ENCODE measurements around the gene UBE2C. TPM values are rescaled to one million over a fixed set of nuclear protein-coding genes. Genes with fewer than 3 reads are reported as not detected.

Gene UBE2C
- total and polyA plus RNA-seq, 2 of the 8 experiments (the other 6 are each of a cell fraction or from before 2014, with no cell fraction given) = 243 to 326 TPM

Small RNA genes lying within 50 kb of the gene (small RNA-seq; reads per million reads assigned to genes)
- gene RNU6ATAC38P (ENCODE audit: insufficient read depth) = not detected

Other genes with a start within 250 kb of the UBE2C start
- not detected in 2 replicates for gene WFDC8, start 233.4 kb upstream of the UBE2C start, total RNA-seq (2021; fragmentation: NEBNext Ultra II Directional; extraction: Animal tissue kit (Norgen Biotek cat#: 25700))
- gene WFDC8, start 233.4 kb upstream of the UBE2C start, polyA plus RNA-seq (2011; rRNA removed) = not detected in 2 replicates
- gene WFDC10A, start 182.9 kb upstream of the UBE2C start, total RNA-seq (2021; fragmentation: NEBNext Ultra II Directional; extraction: Animal tissue kit (Norgen Biotek cat#: 25700)) = not detected in 2 replicates
- gene WFDC10A, start 182.9 kb upstream of the UBE2C start, polyA plus RNA-seq (2011; rRNA removed) = not detected in 2 replicates
- not detected in 2 replicates for gene WFDC9, start 181.4 kb upstream of the UBE2C start, total RNA-seq (2021; fragmentation: NEBNext Ultra II Directional; extraction: Animal tissue kit (Norgen Biotek cat#: 25700))
- not detected in 2 replicates for gene WFDC9, start 181.4 kb upstream of the UBE2C start, polyA plus RNA-seq (2011; rRNA removed)
- not detected in 2 replicates for gene WFDC11, start 142.4 kb upstream of the UBE2C start, total RNA-seq (2021; fragmentation: NEBNext Ultra II Directional; extraction: Animal tissue kit (Norgen Biotek cat#: 25700))
- not detected in 2 replicates for gene WFDC11, start 142.4 kb upstream of the UBE2C start, polyA plus RNA-seq (2011; rRNA removed)
- not detected in 2 replicates for gene WFDC13, start 110.6 kb upstream of the UBE2C start, total RNA-seq (2021; fragmentation: NEBNext Ultra II Directional; extraction: Animal tissue kit (Norgen Biotek cat#: 25700))
- not detected in 2 replicates for gene WFDC13, start 110.6 kb upstream of the UBE2C start, polyA plus RNA-seq (2011; rRNA removed)
- 0.54 TPM in 1 of 2 replicates, not detected in the other for gene WFDC10B, start 107.6 kb upstream of the UBE2C start, total RNA-seq (2021; fragmentation: NEBNext Ultra II Directional; extraction: Animal tissue kit (Norgen Biotek cat#: 25700))
- gene WFDC10B, start 107.6 kb upstream of the UBE2C start, polyA plus RNA-seq (2011; rRNA removed) = 0.21 and 0.36 TPM in 2 replicates
- not detected in 2 replicates for gene SPINT4, start 90.3 kb upstream of the UBE2C start, total RNA-seq (2021; fragmentation: NEBNext Ultra II Directional; extraction: Animal tissue kit (Norgen Biotek cat#: 25700))
- gene SPINT4, start 90.3 kb upstream of the UBE2C start, polyA plus RNA-seq (2011; rRNA removed) = not detected in 2 replicates
- gene WFDC3, start 20.8 kb upstream of the UBE2C start, total RNA-seq (2021; fragmentation: NEBNext Ultra II Directional; extraction: Animal tissue kit (Norgen Biotek cat#: 25700)) = 0.50 TPM in 1 of 2 replicates, not detected in the other
- gene WFDC3, start 20.8 kb upstream of the UBE2C start, polyA plus RNA-seq (2011; rRNA removed) = 0.11 and 0.60 TPM in 2 replicates
- 38.4 and 41.9 TPM in 2 replicates for gene DNTTIP1, start 20.7 kb upstream of the UBE2C start, total RNA-seq (2021; fragmentation: NEBNext Ultra II Directional; extraction: Animal tissue kit (Norgen Biotek cat#: 25700))
- gene DNTTIP1, start 20.7 kb upstream of the UBE2C start, polyA plus RNA-seq (2011; rRNA removed) = 32.6 and 34.9 TPM in 2 replicates
- 3.6 and 5.7 TPM in 2 replicates for gene TNNC2, start 14.7 kb downstream of the UBE2C start, total RNA-seq (2021; fragmentation: NEBNext Ultra II Directional; extraction: Animal tissue kit (Norgen Biotek cat#: 25700))
- 7.6 and 10.4 TPM in 2 replicates for gene TNNC2, start 14.7 kb downstream of the UBE2C start, polyA plus RNA-seq (2011; rRNA removed)
- gene SNX21, start 21.2 kb downstream of the UBE2C start, total RNA-seq (2021; fragmentation: NEBNext Ultra II Directional; extraction: Animal tissue kit (Norgen Biotek cat#: 25700)) = 16.1 and 16.8 TPM in 2 replicates
- 15.8 and 28.2 TPM in 2 replicates for gene SNX21, start 21.2 kb downstream of the UBE2C start, polyA plus RNA-seq (2011; rRNA removed)
- 37.3 and 37.6 TPM in 2 replicates for gene ACOT8, start 44.7 kb downstream of the UBE2C start, total RNA-seq (2021; fragmentation: NEBNext Ultra II Directional; extraction: Animal tissue kit (Norgen Biotek cat#: 25700))
- 88.8 and 127 TPM in 2 replicates for gene ACOT8, start 44.7 kb downstream of the UBE2C start, polyA plus RNA-seq (2011; rRNA removed)
- gene ZSWIM3, start 45.0 kb downstream of the UBE2C start, total RNA-seq (2021; fragmentation: NEBNext Ultra II Directional; extraction: Animal tissue kit (Norgen Biotek cat#: 25700)) = 6.8 and 6.9 TPM in 2 replicates
- gene ZSWIM3, start 45.0 kb downstream of the UBE2C start, polyA plus RNA-seq (2011; rRNA removed) = 5.4 and 5.5 TPM in 2 replicates
- 15.6 and 16.7 TPM in 2 replicates for gene ZSWIM1, start 68.6 kb downstream of the UBE2C start, total RNA-seq (2021; fragmentation: NEBNext Ultra II Directional; extraction: Animal tissue kit (Norgen Biotek cat#: 25700))
- 13.2 and 14.1 TPM in 2 replicates for gene ZSWIM1, start 68.6 kb downstream of the UBE2C start, polyA plus RNA-seq (2011; rRNA removed)
- gene SPATA25, start 75.0 kb downstream of the UBE2C start, total RNA-seq (2021; fragmentation: NEBNext Ultra II Directional; extraction: Animal tissue kit (Norgen Biotek cat#: 25700)) = 2.5 and 3.0 TPM in 2 replicates
- gene SPATA25, start 75.0 kb downstream of the UBE2C start, polyA plus RNA-seq (2011; rRNA removed) = 2.0 and 3.2 TPM in 2 replicates
- 5.2 and 6.9 TPM in 2 replicates for gene NEURL2, start 78.6 kb downstream of the UBE2C start, total RNA-seq (2021; fragmentation: NEBNext Ultra II Directional; extraction: Animal tissue kit (Norgen Biotek cat#: 25700))
- 6.9 and 10.3 TPM in 2 replicates for gene NEURL2, start 78.6 kb downstream of the UBE2C start, polyA plus RNA-seq (2011; rRNA removed)
- 49.7 and 52.5 TPM in 2 replicates for gene CTSA, start 78.7 kb downstream of the UBE2C start, total RNA-seq (2021; fragmentation: NEBNext Ultra II Directional; extraction: Animal tissue kit (Norgen Biotek cat#: 25700))
- gene CTSA, start 78.7 kb downstream of the UBE2C start, polyA plus RNA-seq (2011; rRNA removed) = 74.0 and 81.4 TPM in 2 replicates
- gene PLTP, start 99.5 kb downstream of the UBE2C start, total RNA-seq (2021; fragmentation: NEBNext Ultra II Directional; extraction: Animal tissue kit (Norgen Biotek cat#: 25700)) = 120 TPM in 2 replicates
- gene PLTP, start 99.5 kb downstream of the UBE2C start, polyA plus RNA-seq (2011; rRNA removed) = 194 and 268 TPM in 2 replicates
- gene PCIF1, start 122.0 kb downstream of the UBE2C start, total RNA-seq (2021; fragmentation: NEBNext Ultra II Directional; extraction: Animal tissue kit (Norgen Biotek cat#: 25700)) = 27.2 and 30.3 TPM in 2 replicates
- 30.6 and 54.7 TPM in 2 replicates for gene PCIF1, start 122.0 kb downstream of the UBE2C start, polyA plus RNA-seq (2011; rRNA removed)
- 14.6 and 15.9 TPM in 2 replicates for gene ZNF335, start 159.6 kb downstream of the UBE2C start, total RNA-seq (2021; fragmentation: NEBNext Ultra II Directional; extraction: Animal tissue kit (Norgen Biotek cat#: 25700))
- gene ZNF335, start 159.6 kb downstream of the UBE2C start, polyA plus RNA-seq (2011; rRNA removed) = 12.4 and 17.1 TPM in 2 replicates
- gene MMP9, start 196.3 kb downstream of the UBE2C start, total RNA-seq (2021; fragmentation: NEBNext Ultra II Directional; extraction: Animal tissue kit (Norgen Biotek cat#: 25700)) = 1.7 and 2.2 TPM in 2 replicates
- 1.5 and 1.6 TPM in 2 replicates for gene MMP9, start 196.3 kb downstream of the UBE2C start, polyA plus RNA-seq (2011; rRNA removed)
- 5.9 and 7.3 TPM in 2 replicates for gene SLC12A5, start 216.6 kb downstream of the UBE2C start, total RNA-seq (2021; fragmentation: NEBNext Ultra II Directional; extraction: Animal tissue kit (Norgen Biotek cat#: 25700))
- gene SLC12A5, start 216.6 kb downstream of the UBE2C start, polyA plus RNA-seq (2011; rRNA removed) = 1.9 and 2.8 TPM in 2 replicates

Measured in H1 (cell line).